Measurements from ENCODE around the gene TBC1D22A. TPM values are rescaled to one million over a fixed set of nuclear protein-coding genes. Genes with fewer than 3 reads are reported as not detected.

Gene TBC1D22A
- total and polyA plus RNA-seq, 8 donors = 12.0 to 17.6 (median 15.3) TPM

DNA sequence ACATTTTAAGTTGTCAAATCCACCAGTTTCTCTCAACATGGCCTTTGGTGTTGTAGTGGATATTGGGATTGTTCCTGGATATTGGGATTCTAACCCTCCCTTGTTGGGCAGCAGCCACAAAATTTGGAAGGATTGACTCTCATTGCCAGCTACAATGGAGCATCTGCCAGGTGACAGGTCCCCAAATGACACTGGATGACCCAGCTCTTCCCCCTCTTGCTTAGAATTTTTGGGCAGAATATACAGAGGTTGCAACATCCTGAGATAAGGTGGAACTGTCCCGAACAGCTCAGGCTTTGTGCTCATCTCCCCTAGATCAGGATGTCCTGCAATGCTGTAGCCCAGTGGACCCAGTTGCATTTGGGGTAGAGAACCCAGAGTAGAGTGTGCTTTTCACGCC lies 5.3 kb upstream of the TBC1D22A start:
- H3K4me3 ChIP-seq = no peak overlapping the region
- 77 to 86% methylated on average over 2 of the region's 2 CpGs for WGBS, 2 donors
- H3K27me3 ChIP-seq = no peaks in the 10 kb centered on the region
- no peaks in the 10 kb centered on the region for H3K9me3 ChIP-seq
- no peak overlapping the region for H3K27ac ChIP-seq
- ATAC-seq = no peak
- FAIRE-seq = no peak
- H3K36me3 ChIP-seq = no peaks in the 10 kb centered on the region
- no peak for DNase-seq
- TF ChIP-seq, protein P1, sequence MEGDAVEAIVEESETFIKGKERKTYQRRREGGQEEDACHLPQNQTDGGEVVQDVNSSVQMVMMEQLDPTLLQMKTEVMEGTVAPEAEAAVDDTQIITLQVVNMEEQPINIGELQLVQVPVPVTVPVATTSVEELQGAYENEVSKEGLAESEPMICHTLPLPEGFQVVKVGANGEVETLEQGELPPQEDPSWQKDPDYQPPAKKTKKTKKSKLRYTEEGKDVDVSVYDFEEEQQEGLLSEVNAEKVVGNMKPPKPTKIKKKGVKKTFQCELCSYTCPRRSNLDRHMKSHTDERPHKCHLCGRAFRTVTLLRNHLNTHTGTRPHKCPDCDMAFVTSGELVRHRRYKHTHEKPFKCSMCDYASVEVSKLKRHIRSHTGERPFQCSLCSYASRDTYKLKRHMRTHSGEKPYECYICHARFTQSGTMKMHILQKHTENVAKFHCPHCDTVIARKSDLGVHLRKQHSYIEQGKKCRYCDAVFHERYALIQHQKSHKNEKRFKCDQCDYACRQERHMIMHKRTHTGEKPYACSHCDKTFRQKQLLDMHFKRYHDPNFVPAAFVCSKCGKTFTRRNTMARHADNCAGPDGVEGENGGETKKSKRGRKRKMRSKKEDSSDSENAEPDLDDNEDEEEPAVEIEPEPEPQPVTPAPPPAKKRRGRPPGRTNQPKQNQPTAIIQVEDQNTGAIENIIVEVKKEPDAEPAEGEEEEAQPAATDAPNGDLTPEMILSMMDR (IDR thresholded peaks at IDR 0.05) = no peak
- peaks cover 8 to 23% (median 14%) of the 10 kb centered on the region in 3 donors for H3K4me1 ChIP-seq
- intact Hi-C loops (cut with DNase I) = loop anchor here in 1 of 3 donors (10.0 kb wide), 1 partner anchor 182 kb away; no protein-coding TSS in a partner anchor

DNA sequence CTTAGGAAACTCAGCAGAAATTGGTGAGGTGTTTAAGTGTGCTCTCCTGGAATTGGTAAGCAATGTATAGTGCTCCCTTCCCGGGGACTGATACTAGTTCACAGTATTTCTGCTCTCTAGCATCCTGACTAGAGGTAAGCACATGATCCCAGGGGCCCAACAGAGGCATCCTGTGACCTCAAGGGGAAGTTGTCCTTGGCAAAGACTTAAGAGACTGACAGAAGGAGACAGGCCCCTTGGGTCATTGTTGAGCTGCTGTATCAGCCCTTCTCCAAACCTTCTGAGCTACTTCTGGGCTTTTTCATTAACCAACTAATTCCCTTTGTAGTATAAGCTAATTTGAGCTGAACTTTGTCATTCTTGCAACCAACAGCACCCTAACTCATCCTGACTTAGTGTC lies 4.3 kb upstream of the TBC1D22A start:
- no peak overlapping the region for H3K4me3 ChIP-seq
- H3K9me3 ChIP-seq = no peaks in the 10 kb centered on the region
- intact Hi-C loops (cut with DNase I) = loop anchor here in 1 of 3 donors (10.0 kb wide), 1 partner anchor 183 kb away; no protein-coding TSS in a partner anchor
- peaks cover 8 to 23% (median 14%) of the 10 kb centered on the region in 3 donors for H3K4me1 ChIP-seq
- 74 to 78% methylated on average over 1 of the region's 1 CpG for WGBS, 2 donors
- FAIRE-seq (no peak), DNase-seq (no peak), ATAC-seq (no peak)
- no peak overlapping the region for H3K27ac ChIP-seq
- H3K27me3 ChIP-seq = no peaks in the 10 kb centered on the region
- no peaks in the 10 kb centered on the region for H3K36me3 ChIP-seq
- TF ChIP-seq, protein P1 (IDR thresholded peaks at IDR 0.05) = no peak

DNA sequence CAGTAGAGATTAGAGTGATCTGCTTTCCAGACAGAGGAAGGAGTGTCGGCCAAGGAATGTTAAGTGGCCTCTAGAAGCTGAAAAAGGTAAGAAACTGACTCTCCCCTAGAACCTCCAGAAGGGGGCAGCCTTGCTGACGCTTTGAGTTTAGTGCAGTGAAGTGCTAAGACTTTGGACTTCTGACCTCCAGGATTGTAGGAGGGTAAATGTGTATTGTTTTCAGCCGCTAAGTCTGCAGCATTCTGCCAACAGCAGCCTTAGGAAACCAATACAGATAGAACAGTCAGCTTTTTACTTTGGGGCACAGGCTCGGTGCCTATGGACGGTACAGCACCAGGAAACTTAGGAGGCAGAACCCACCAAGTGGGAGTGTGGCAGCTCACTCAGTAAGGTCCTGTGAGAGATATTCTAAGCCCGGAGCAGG lies 3.6 kb upstream of the TBC1D22A start:
- TF ChIP-seq, protein P1 (IDR thresholded peaks at IDR 0.05) = peak; percentile 64 to 69 (median 68)
- peak in 3 of 4 donors; percentile 44 to 57 (median 48) for ATAC-seq
- Histone ChIP-seq H3K27me3 (no peaks in the 10 kb centered on the region), H3K4me1 (peaks cover 5 to 24% (median 16%) of the 10 kb centered on the region in 3 donors), H3K36me3 (no peaks in the 10 kb centered on the region), H3K27ac (peak overlapping the region in 2 of 4 donors; percentile 33 to 50), H3K9me3 (no peaks in the 10 kb centered on the region), H3K4me3 (no peak overlapping the region)
- no peak for FAIRE-seq
- intact Hi-C loops (cut with DNase I) = loop anchor here in 1 of 3 donors (10.0 kb wide), 1 partner anchor 184 kb away; no protein-coding TSS in a partner anchor
- WGBS, 2 donors = 15 to 19% methylated on average over 6 of the region's 6 CpGs
- peak in 4 of 6 donors; percentile 61 to 74 (median 66) for DNase-seq

DNA sequence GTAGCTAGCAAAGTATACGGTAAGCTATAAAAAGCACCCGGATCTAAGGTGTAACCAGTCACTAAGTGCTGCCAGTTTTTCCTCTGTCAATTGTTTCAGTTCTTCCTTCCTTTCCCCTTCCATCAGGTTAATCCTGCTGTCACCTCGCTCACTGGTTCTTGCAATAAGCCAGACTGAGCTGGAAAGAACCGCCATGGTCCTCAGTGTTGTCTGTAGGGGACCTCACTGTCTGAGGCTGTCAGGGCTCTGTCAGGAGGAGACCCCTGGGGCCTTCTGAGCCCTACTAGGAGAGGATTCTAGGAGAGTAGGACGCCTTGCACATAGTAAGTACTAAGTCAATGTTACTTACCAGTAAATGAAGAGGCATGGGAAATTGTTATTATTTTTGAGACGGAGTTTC lies 1.4 kb upstream of the TBC1D22A start:
- WGBS, 2 donors = 66 to 76% methylated on average over 6 of the region's 6 CpGs
- peaks cover 9 to 32% (median 12%) of the 10 kb centered on the region in 3 donors for H3K4me1 ChIP-seq

More for the DNA sequence above, 1.4 kb upstream of the TBC1D22A start:
- TF ChIP-seq, protein P1 (IDR thresholded peaks at IDR 0.05) = no peak
- Histone ChIP-seq H3K36me3 (no peaks in the 10 kb centered on the region), H3K27ac (no peak overlapping the region), H3K9me3 (no peaks in the 10 kb centered on the region), H3K4me3 (no peak overlapping the region), H3K27me3 (no peaks in the 10 kb centered on the region)
- ATAC-seq (no peak), FAIRE-seq (no peak), DNase-seq (peak in 1 of 6 donors; percentile 4)
- intact Hi-C loops (cut with DNase I) = no loop called here
